GM12878 (cell line): Measurements from ENCODE around the gene KIZ. TPM values are rescaled to one million over a fixed set of nuclear protein-coding genes. Genes with fewer than 3 reads are reported as not detected.

Experiments
- BACH1 ChIP-seq: fragments of 450-650 bp; IDR thresholded peaks from 2 replicates; pipeline ENCODE4 v1.6.1; 2017; ENCODE audit warnings: mild to moderate bottlenecking, borderline replicate concordance
- BCL3 ChIP-seq: IDR thresholded peaks from 2 replicates; pipeline ENCODE4 v1.6.1; 2011; ENCODE audit warnings: borderline replicate concordance, low read depth, mild to moderate bottlenecking, moderate library complexity, low read length; ENCODE audit not compliant: insufficient read depth, poor library complexity, severe bottlenecking
- BRCA1 ChIP-seq: IDR thresholded peaks from 2 replicates; pipeline ENCODE4 v1.6.1; 2011; ENCODE audit warnings: low read depth, low read length, improper control_type of control experiment
- DPF2 ChIP-seq: fragments of 450-650 bp; IDR thresholded peaks from 2 replicates; pipeline ENCODE4 v1.6.1; 2017; ENCODE audit warnings: mild to moderate bottlenecking
- EED ChIP-seq: sonication (generic); IDR thresholded peaks from 2 replicates; pipeline ENCODE4 v1.6.1; 2016; ENCODE audit warnings: antibody characterized with exemption, low read depth
- HDAC6 ChIP-seq: fragments of 200-600 bp; sonication (generic); IDR thresholded peaks from one replicate; pipeline ENCODE4 v1.8.0; 2017; ENCODE audit warnings: antibody characterized with exemption; ENCODE audit not compliant: unreplicated experiment
- IKZF1 ChIP-seq: fragments of 450-650 bp; conservative IDR thresholded peaks from 2 replicates; pipeline ENCODE4 v1.6.1; 2017; ENCODE audit warnings: antibody characterized with exemption, mild to moderate bottlenecking
- KAT2A ChIP-seq: conservative IDR thresholded peaks from 2 replicates; pipeline ENCODE4 v1.6.1; 2011; ENCODE audit warnings: low read depth, low read length; ENCODE audit not compliant: control insufficient read depth
- MYC ChIP-seq: IDR thresholded peaks from 2 replicates; pipeline ENCODE4 v1.6.1; 2011; ENCODE audit warnings: mild to moderate bottlenecking, low read length, moderate library complexity, inconsistent platforms; ENCODE audit not compliant: insufficient read depth, insufficient replicate concordance, insufficient read length, severe bottlenecking
- POU2F2 ChIP-seq: IDR thresholded peaks from 3 replicates; pipeline ENCODE4 v1.6.1; 2011; ENCODE audit warnings: low read depth, mild to moderate bottlenecking, low read length, borderline replicate concordance
- RAD51 ChIP-seq: fragments of 450-650 bp; IDR thresholded peaks from 2 replicates; pipeline ENCODE4 v1.6.1; 2016; ENCODE audit warnings: moderate library complexity, mild to moderate bottlenecking, inconsistent platforms
- SMAD1 ChIP-seq: fragments of 450-650 bp; IDR thresholded peaks from 2 replicates; pipeline ENCODE4 v1.6.1; 2018; ENCODE audit warnings: mild to moderate bottlenecking, low read depth; ENCODE audit not compliant: partially characterized antibody
- SMC3 ChIP-seq: IDR thresholded peaks from 2 replicates; pipeline ENCODE4 v1.6.1; 2011; ENCODE audit warnings: low read length, improper control_type of control experiment, borderline replicate concordance
- SRF ChIP-seq, 2 experiments: IDR thresholded peaks; 2 replicates each; pipeline ENCODE4 v1.6.1; 2011; ENCODE audit warnings: low read depth in 2 of 2, low read length in 2 of 2, mild to moderate bottlenecking in 1 of 2, moderate library complexity in 1 of 2
- STAT1 ChIP-seq: fragments of 450-650 bp; conservative IDR thresholded peaks from 2 replicates; pipeline ENCODE4 v1.6.1; 2014; ENCODE audit warnings: antibody characterized with exemption, mild to moderate bottlenecking
- polyA plus RNA-seq, 11 experiments: library from polyadenylated mRNA; depleted of rRNA in 4 of 11; unstranded in 6 of 11; stranded (reverse) in 5 of 11; fragments of >200 nt; fragmentation: Nextera tagmentation in 4 of 11; fragmentation: Illumina TruSeq in 1 of 11; extraction: Ambion mirVana in 4 of 11; extraction: Trizol in 1 of 11; gene quantifications; 1 replicate in 1 of 11; 2 replicates in 10 of 11; pipeline versions ENCODE4 v1.2.1 to v1.2.3, GENCODE V29; 2011 to 2016; ENCODE audit warnings: inconsistent platforms in 2 of 11, missing spikeins in 2 of 11, low read depth in 1 of 11
- total RNA-seq, 4 experiments: library from RNA; depleted of rRNA in 3 of 4; stranded (reverse); fragments of >200 nt in 3 of 4; fragmentation: Illumina TruSeq in 1 of 4; extraction: Trizol in 1 of 4; gene quantifications; 2 replicates each; pipeline versions ENCODE4 v1.2.1 to v1.2.3, GENCODE V29; 2013 to 2021
- TF ChIP-seq, protein P1 (sequence below): fragments of 450-650 bp; IDR thresholded peaks from 2 replicates; pipeline ENCODE4 v1.6.1; 2017; ENCODE audit warnings: mild to moderate bottlenecking

Gene KIZ
- total and polyA plus RNA-seq, 10 of the 15 experiments (the other 5 are each of a cell fraction or from before 2014, with no cell fraction given), result 2.7 to 11.0 (median 7.3) TPM

GRCh38 chr20:21099751-21100577 is 25.9 kb upstream of the KIZ start (continued):
- TF ChIP-seq BACH1 (no peak), SMAD1 (no peak), RAD51 (no peak), POU2F2 (no peak), BRCA1 (no peak), STAT1 (no peak), SMC3 (no peak), DPF2 (no peak), SRF (IDR thresholded peaks at IDR 0.05; ENCODE audit: low read depth in 2 of 2, low read length in 2 of 2) (no peak), KAT2A (no peak), BCL3 (no peak), IKZF1 (no peak), EED (0 out of 2 replicates have a peak, but pooled peaks have one; percentile 18), MYC (no peak), HDAC6 (no peak)
- TF ChIP-seq, protein P1, sequence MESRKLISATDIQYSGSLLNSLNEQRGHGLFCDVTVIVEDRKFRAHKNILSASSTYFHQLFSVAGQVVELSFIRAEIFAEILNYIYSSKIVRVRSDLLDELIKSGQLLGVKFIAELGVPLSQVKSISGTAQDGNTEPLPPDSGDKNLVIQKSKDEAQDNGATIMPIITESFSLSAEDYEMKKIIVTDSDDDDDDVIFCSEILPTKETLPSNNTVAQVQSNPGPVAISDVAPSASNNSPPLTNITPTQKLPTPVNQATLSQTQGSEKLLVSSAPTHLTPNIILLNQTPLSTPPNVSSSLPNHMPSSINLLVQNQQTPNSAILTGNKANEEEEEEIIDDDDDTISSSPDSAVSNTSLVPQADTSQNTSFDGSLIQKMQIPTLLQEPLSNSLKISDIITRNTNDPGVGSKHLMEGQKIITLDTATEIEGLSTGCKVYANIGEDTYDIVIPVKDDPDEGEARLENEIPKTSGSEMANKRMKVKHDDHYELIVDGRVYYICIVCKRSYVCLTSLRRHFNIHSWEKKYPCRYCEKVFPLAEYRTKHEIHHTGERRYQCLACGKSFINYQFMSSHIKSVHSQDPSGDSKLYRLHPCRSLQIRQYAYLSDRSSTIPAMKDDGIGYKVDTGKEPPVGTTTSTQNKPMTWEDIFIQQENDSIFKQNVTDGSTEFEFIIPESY, result no peak
